GM13977 (cell line): ENCODE data around the gene EVI5.

Experiments used
- DNase-seq: peaks from one replicate; pipeline ENCODE4 v3.0.0; 2012; ENCODE audit warnings: low spot score
- CTCF ChIP-seq: IDR thresholded peaks from 2 replicates; pipeline ENCODE4 v1.5.1; 2012; ENCODE audit warnings: mild to moderate bottlenecking, control low read depth; ENCODE audit not compliant: insufficient read depth; ENCODE audit errors: extremely low read depth, missing control alignments
- in situ Hi-C: fragments of 300-500 bp; cut with MboI; formaldehyde crosslinking; loops from one replicate; pipeline ENCODE4 v1.12.0; 2022; ENCODE audit warnings: low sequenced_read_pairs, low pct_unique_long_range_greater_than_20kb, mixed read lengths, inconsistent platforms; ENCODE audit not compliant: unreplicated experiment

EVI5 gene

GRCh38 chr1:92583821-92584760 lies 200.8 kb downstream of the EVI5 start:
- peak; percentile 39 for DNase-seq
- no peak for TF ChIP-seq CTCF
- in situ Hi-C loops, result no loop called here

GRCh38 chr1:92577261-92577895 lies 207.5 kb downstream of the EVI5 start:
- in situ Hi-C loops, result no loop called here
- no peak for TF ChIP-seq CTCF
- no peak for DNase-seq

- no peak for TF ChIP-seq CTCF
- in situ Hi-C loops, result no loop called here
- no peak for DNase-seq
These were observed 209.8 kb downstream of the EVI5 start for GRCh38 chr1:92575123-92575522.

- in situ Hi-C loops, result no loop called here
- no peak for DNase-seq
- TF ChIP-seq CTCF, result no peak
These were observed 212.4 kb downstream of the EVI5 start for GRCh38 chr1:92572520-92572919.

- in situ Hi-C loops, result no loop called here
- DNase-seq, result no peak
- no peak for TF ChIP-seq CTCF
These were observed 213.3 kb downstream of the EVI5 start for GRCh38 chr1:92571578-92571977.

GRCh38 chr1:92567211-92567868 lies 217.6 kb downstream of the EVI5 start:
- no peak for DNase-seq
- TF ChIP-seq CTCF, result no peak
- in situ Hi-C loops, result no loop called here
